HG02870 (cell line): ENCODE results near the gene SYNC.
"Not testable (repeated sequence)": the region's sequence is repeated elsewhere in the genome, so short reads cannot be mapped to it uniquely, and the experiment has no call there.

Experiments used
- ATAC-seq: cut with Tn5 transposase; IDR thresholded peaks from one replicate; pipeline ENCODE4 v1.9.1; 2021; ENCODE audit warnings: mild to moderate bottlenecking, moderate library complexity; ENCODE audit not compliant: unreplicated experiment

The SYNC gene

DNA sequence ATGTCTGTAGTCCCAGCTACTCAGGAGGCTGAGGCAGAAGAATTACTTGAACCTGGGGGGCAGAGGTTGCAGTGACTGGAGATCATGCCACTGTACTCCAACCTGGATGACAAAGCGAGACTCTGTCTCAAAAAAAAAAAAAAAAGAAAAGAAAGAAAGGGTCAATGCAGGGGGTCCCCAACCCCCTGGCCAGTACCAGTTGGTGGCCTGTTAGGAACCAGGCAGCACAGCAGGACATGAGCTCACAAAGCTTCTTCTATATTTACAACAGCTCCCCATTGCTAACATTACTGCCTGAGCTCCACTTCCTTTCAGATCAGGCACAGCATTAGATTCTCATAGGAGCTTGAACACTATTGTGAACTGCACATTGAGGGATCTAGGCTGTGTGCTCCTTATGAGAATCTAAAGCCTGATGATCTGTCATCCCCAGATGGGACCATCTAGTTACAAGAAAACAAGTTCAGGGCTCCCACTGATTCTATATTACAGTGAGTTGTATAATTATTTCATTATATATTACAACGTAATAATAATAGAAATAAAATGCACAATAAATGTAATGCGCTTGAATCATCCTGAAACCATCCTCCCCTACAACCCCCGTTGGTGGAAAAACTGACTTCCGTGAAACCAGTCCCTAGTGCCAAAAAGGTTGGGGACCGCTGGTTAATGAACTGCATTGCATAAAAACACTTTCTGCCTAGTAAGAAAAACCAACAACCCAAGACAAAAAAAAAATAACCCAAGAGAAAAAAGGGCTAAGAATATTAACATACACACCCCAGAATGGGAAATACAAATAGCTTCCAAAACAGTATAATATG lies 55.0 kb downstream of the SYNC start:
- ATAC-seq: no peak

DNA sequence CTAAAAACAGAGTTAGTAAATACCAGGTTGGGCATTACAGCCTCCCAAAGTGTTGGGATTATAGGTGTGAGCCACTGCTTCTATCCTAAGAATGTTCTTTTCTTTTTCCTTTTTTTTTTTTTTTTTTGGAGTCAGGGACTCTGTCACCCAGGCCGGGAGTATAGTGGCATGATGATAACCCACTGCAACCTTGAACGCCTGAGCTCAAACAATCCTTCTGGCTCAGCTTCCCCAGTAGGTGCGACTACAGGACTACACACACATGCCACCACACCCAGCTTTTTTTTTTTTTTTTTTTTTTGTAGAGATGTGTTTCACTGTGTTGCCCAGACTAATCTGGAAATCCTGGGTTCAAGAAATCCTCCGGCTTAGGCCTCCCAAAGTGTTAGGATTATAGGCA lies 58.1 kb downstream of the SYNC start:
- no peak for ATAC-seq

DNA sequence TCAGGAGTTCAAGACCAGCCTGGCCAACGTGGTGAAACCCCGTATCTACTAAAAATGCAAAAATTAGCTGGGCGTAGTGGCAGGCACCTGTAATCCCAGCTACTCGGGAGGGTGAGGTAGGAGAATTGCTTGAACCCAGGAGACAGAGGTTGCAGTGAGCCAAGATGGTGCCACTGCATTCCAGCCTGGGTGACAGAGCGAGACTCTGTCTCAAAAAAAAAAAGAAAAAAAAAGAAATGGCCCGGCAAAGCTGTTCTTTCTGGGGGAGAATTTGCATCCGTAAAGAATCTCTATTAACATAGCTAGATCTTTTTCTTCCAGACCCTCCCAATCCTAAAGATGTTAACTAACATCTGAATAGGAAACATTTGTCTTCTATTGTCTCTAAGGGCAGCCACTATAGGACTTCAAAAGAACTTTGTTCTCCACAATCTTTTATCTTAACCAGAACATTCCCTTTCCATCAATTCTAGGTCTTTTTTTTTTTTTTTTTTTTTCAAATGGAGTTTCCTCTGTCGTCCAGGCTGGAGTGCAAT lies 60.2 kb downstream of the SYNC start:
- not testable (repeated sequence) for ATAC-seq

GRCh38 chr1:32639489-32640075 lies 63.0 kb downstream of the SYNC start:
- ATAC-seq: no peak

- no peak for ATAC-seq
Measured at GRCh38 chr1:32636914-32637645, 65.5 kb downstream of the SYNC start.

- ATAC-seq: no peak
Measured at GRCh38 chr1:32635508-32636277, 66.9 kb downstream of the SYNC start.

DNA sequence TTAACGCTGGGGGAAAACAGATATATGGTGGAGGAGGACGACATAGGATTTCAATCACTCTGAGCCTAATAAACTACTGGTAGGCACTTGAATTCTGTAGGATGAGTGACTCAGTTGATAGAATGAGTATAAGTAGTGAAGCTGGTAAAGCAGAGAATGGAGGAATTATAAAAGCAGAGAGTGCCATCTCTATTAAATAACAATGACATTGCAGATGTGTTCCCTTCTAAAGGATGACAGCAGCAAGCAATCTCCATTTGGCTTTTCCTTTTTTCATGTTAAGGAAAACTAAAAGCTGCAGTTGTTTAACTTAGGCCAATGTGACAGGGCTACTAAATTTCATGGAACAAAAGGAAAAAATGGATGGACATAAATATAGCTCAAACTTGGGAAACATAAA lies 69.7 kb downstream of the SYNC start:
- ATAC-seq: no peak

DNA sequence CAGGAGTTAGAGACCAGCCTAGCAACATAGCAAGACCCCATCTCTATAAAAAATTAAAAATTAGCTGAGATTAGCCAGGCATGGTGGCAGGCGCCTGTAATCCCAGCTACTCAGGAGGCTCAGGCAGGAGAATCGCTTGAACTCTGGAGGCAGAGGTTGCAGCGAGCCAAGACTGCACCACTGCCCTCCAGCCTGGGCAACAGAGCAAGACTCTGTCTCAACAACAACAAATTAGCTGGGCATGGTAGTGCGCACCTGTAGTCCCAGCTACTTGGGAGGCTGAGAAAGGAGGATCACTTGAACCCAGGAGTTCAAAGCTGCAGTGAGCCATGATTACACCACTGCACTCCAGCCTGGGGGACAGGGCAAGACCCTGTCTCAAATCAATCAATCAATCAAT lies 72.4 kb downstream of the SYNC start:
- ATAC-seq: not testable (repeated sequence)
